ENCODE measurements around the gene RABEP1.

The RABEP1 gene

GRCh38 chr17:5309851-5310250 lies 27.8 kb downstream of the RABEP1 start:
- H3K4me1 ChIP-seq (ENCODE audit: insufficient read depth, low read length, poor library complexity, severe bottlenecking): peaks cover 5% of the 10 kb centered on the region
- peaks cover 38% of the 10 kb centered on the region for H3K79me2 ChIP-seq (ENCODE audit: insufficient read depth, low read length)
- no peaks in the 10 kb centered on the region for H3F3A ChIP-seq (ENCODE audit: low read depth)
- no peaks in the 10 kb centered on the region for H3K27me3 ChIP-seq (ENCODE audit: insufficient read depth, low read length, poor library complexity, severe bottlenecking)
- no peak overlapping the region for H3K9ac ChIP-seq (ENCODE audit: low read depth, low read length, poor library complexity, severe bottlenecking)
- H3K36me3 ChIP-seq (ENCODE audit: insufficient read depth, low read length): peaks cover 27% of the 10 kb centered on the region; the same call in 1 of the 2 replicates
- no peaks in the 10 kb centered on the region for H3K9me3 ChIP-seq (ENCODE audit: insufficient read depth, low read depth, low read length)
- H3K9me2 ChIP-seq (replicated peaks; ENCODE audit: low read depth, low read length): no peaks in the 10 kb centered on the region
- H2AFZ ChIP-seq (ENCODE audit: low read length): no peak overlapping the region
- no peak overlapping the region for H3K4me3 ChIP-seq (ENCODE audit: low read length, poor library complexity, severe bottlenecking)
- TF ChIP-seq EZH2phosphoT487 (IDR thresholded peaks at IDR 0.05; ENCODE audit: borderline replicate concordance) (no peak), CTCF (conservative IDR thresholded peaks at IDR 0.05; ENCODE audit: low read length) (no peak)
- peaks cover 11% of the 10 kb centered on the region for H4K20me1 ChIP-seq (ENCODE audit: insufficient read depth, low read length, poor library complexity, severe bottlenecking)
- no peak overlapping the region for H3K4me2 ChIP-seq (ENCODE audit: low read depth, low read length, poor library complexity, severe bottlenecking)

- H3K27me3 ChIP-seq (ENCODE audit: insufficient read depth, low read length, poor library complexity, severe bottlenecking): no peaks in the 10 kb centered on the region
- H3K36me3 ChIP-seq (ENCODE audit: insufficient read depth, low read length): 0 out of 2 replicates have a peak, but pooled peaks cover 4% of the 10 kb centered on the region
- peaks cover 9% of the 10 kb centered on the region for H4K20me1 ChIP-seq (ENCODE audit: insufficient read depth, low read length, poor library complexity, severe bottlenecking)
- no peak overlapping the region for H3K4me3 ChIP-seq (ENCODE audit: low read length, poor library complexity, severe bottlenecking)
- no peaks in the 10 kb centered on the region for H3K9me2 ChIP-seq (replicated peaks; ENCODE audit: low read depth, low read length)
- H3K4me2 ChIP-seq (ENCODE audit: low read depth, low read length, poor library complexity, severe bottlenecking): no peak overlapping the region
- no peaks in the 10 kb centered on the region for H3K9me3 ChIP-seq (ENCODE audit: insufficient read depth, low read depth, low read length)
- no peak overlapping the region for H2AFZ ChIP-seq (ENCODE audit: low read length)
- peaks cover 9% of the 10 kb centered on the region for H3K4me1 ChIP-seq (ENCODE audit: insufficient read depth, low read length, poor library complexity, severe bottlenecking)
- H3F3A ChIP-seq (ENCODE audit: low read depth): no peaks in the 10 kb centered on the region
- no peak for TF ChIP-seq EZH2phosphoT487 (IDR thresholded peaks at IDR 0.05; ENCODE audit: borderline replicate concordance)
- TF ChIP-seq CTCF (conservative IDR thresholded peaks at IDR 0.05; ENCODE audit: low read length): no peak
- H3K79me2 ChIP-seq (ENCODE audit: insufficient read depth, low read length): peaks cover 11% of the 10 kb centered on the region; the same call in 1 of the 2 replicates
- no peak overlapping the region for H3K9ac ChIP-seq (ENCODE audit: low read depth, low read length, poor library complexity, severe bottlenecking)
These were observed 43.8 kb downstream of the RABEP1 start for GRCh38 chr17:5325851-5326250.

- Histone ChIP-seq H3F3A (ENCODE audit: low read depth) (no peaks in the 10 kb centered on the region), H3K27me3 (ENCODE audit: insufficient read depth, low read length, poor library complexity, severe bottlenecking) (no peaks in the 10 kb centered on the region), H3K9ac (ENCODE audit: low read depth, low read length, poor library complexity, severe bottlenecking) (no peak overlapping the region), H3K4me3 (ENCODE audit: low read length, poor library complexity, severe bottlenecking) (no peak overlapping the region), H4K20me1 (ENCODE audit: insufficient read depth, low read length, poor library complexity, severe bottlenecking) (peaks cover 13% of the 10 kb centered on the region), H3K9me2 (replicated peaks; ENCODE audit: low read depth, low read length) (no peaks in the 10 kb centered on the region), H2AFZ (ENCODE audit: low read length) (no peak overlapping the region), H3K36me3 (ENCODE audit: insufficient read depth, low read length) (peaks cover 26% of the 10 kb centered on the region), H3K4me2 (ENCODE audit: low read depth, low read length, poor library complexity, severe bottlenecking) (no peak overlapping the region), H3K9me3 (ENCODE audit: insufficient read depth, low read depth, low read length) (no peaks in the 10 kb centered on the region), H3K79me2 (ENCODE audit: insufficient read depth, low read length) (peaks cover 15% of the 10 kb centered on the region; the same call in 1 of the 2 replicates), H3K4me1 (ENCODE audit: insufficient read depth, low read length, poor library complexity, severe bottlenecking) (peaks cover 9% of the 10 kb centered on the region)
- TF ChIP-seq EZH2phosphoT487 (IDR thresholded peaks at IDR 0.05; ENCODE audit: borderline replicate concordance): no peak
- TF ChIP-seq CTCF (conservative IDR thresholded peaks at IDR 0.05; ENCODE audit: low read length): no peak
These were observed 47.9 kb downstream of the RABEP1 start for GRCh38 chr17:5329784-5330557.
